Stimulated activated CD4-positive, alpha-beta T cell treated with anti-CD3 and anti-CD28 coated beads, Interleukin-1b, Interleukin-23, amount 100 ng/mL, for 4 hours (primary cell): ENCODE data around the gene CAMK1D.

ENCODE experiments used
- DNase-seq, 2 donors: peaks; one replicate each; pipeline ENCODE4 v3.0.0-alpha.2; 2020; ENCODE audit warnings: low read depth in 2 of 2

CAMK1D gene

DNA sequence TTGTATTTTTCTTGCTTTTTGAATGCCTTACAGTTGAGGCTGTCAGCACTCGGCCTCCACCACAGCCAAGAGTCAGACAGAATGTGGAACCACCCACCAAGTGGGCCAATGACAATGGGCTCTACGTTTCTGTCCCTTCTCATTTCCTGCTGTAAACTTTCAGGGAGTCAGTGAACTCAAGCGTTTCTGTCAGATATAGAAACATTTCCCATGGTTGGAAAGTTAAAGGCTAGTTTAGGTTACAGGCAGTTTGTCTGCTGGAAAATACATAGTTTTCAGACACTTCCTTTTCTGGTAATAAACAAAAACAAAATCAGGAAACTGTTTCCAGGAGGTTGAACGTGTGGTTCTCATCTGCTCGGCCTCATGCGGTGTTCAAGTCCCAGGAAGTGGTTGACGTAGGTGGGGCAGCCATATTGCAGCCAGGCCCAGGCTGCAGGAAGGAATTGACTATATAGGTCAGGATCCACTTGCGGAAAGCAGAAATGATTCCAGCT lies 245.1 kb downstream of the CAMK1D start:
- no peak for DNase-seq

DNA sequence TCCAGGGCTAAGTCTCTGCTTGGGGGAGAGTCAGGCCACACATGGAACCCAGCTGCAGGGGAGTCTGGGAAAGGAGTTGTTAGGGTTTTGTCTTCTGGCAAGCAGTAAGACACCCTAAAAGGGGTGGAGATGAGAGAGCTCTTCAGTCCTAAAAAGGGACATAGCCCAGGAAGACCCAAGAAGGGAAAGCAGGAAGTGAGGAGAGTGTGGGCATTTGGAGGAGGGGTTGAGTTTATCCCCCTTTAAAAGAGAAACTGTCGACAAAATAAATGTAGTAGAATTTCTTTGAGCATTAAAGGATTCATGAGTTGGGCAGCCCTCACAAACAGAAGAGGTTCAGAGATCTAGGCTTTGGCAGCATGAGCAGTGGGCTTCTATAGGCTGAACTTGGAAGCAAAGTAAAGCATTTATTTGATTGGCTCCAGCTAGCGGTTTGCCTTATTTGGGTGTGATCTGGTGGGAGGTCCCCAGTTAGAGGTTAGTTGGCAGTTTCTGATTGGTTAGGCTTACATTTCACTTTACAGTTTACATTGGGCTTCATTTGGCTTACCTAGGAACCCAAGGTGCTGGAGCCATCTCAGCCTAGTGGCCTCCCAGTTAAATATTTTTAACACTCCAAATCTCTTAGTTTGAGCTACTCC lies 246.7 kb downstream of the CAMK1D start:
- DNase-seq: no peak

DNA sequence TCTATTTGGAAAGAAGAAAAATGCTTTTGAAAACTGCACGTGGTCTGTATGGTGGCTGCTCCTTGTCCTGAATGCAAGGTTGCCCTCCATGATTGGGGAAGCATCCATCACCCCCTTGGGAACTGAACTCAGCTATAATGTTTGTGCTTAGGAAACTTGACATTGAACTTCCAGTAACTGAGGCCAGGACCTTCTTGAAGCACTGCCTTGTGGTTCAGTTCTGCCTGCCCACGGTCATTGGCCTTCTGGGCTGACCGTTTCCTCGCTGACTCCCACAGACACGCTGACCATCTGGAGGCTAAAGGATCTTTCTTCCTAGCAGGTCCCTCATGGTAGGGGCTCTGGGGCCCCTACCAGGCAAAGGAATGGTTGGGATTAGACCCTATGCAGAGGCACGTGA lies 247.8 kb downstream of the CAMK1D start:
- DNase-seq: no peak

DNA sequence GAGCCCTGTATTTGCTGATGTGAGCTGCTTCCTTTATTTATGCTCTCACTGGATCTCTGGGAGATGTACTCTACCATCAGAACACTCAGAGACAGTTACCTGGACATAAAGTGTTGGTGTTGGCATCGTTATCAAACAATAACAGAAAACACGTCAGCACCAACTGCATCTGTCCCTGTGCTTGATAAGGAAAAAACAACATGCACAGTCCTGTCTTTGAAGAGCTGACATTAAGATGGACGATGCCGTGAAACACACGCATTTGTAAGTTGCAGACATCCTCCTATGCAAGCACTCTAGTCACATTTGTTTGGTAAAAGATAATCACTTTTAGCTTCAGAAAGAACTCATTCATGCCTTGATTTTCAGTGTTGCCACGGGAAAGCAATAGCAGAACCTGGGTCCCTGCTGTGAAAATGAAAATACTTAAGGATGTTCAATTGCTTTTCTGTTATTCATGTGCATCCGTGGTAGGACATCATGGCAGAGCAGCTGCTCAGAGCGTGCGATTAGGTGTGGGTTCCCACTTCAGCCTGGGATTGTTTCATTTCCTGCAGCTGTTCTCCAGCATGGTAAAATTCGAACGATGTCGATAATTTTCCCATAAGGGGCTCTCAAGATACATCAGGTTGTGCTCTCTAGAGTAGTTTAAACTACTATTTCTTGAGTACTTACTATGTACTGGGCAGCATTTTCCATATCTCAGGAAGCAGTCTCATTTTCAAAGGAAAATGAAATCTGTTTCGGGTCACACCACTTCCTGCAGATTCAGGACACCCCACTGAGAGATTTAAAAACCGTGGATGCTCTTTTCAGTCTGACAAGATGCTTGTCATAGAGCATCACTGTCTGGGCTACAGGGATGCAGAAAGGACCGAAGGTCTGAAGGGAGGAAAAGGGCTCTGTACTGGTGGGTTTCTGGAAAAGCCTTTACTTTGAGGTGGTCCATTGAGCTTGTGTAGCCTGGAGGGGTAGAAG lies 248.7 kb downstream of the CAMK1D start:
- no peak for DNase-seq

DNA sequence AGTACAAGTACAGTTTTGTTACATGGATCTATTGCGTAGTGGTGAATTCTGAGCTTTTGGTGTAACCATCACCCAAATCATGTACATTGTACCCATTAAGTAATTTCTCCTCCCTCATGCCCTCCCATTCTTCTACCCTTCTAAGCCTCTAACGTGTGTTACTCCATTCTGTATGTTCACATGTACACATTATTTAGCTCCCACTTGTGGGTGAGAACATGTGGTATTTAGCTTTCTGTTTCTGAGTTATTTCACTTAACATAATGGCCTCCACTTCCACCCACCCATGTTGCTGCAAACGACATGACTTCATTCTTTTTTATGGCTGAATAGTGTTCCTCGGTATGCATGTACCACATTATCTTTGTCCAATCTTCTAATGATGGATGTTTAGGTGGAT lies 251.3 kb downstream of the CAMK1D start:
- DNase-seq: no peak

DNA sequence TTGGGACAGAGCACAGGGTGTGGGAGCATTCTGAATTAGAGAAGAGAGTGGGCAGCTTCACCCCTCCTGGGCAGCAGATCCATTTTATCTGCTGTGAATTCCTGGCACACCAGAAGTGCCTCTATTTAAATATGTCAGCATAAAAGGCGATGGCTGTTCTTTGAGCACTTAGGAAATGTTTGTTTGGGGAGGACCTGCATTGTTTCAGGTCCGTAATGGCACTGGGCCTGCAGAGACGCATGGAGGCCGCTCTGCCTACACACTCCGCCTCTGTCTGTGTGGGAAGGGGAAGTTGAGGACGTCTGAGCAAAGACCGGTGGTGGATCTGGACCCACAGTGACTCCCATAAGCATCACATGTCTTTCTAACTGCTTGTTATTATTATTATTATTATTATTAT lies 253.2 kb downstream of the CAMK1D start:
- DNase-seq: no peak

DNA sequence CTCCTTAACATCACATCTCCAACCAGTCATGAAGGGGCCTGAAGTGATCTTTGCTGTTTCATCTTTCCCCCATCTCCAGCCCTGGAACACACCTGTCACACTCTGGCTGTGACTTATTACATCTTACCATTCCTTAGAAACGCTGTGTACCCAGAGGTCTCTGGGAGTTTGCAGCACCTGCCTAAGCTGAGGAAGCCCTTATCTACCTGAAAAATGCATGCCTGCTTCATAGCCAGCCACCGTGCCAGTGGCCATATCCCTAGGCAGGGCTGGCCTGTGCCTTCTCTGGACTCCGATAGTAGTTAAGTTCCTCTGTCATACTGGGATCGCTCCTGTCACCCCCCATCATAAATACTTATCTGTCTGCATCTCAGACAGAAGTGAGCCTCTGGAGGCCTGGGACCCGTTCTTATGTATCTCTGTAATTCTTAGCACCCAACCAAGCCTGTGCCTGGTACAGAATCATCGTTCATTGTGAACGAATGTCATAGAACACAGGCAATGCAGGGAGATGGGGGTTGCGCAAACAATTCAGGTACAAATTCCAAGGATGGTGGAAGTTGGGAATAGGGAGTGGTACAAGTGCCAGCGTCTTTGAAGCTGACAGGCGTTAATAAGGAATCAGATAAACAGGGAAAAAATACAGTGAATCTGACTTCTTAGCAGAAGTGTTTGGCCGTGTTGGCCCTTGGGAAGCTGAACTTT lies 254.6 kb downstream of the CAMK1D start:
- DNase-seq: no peak

DNA sequence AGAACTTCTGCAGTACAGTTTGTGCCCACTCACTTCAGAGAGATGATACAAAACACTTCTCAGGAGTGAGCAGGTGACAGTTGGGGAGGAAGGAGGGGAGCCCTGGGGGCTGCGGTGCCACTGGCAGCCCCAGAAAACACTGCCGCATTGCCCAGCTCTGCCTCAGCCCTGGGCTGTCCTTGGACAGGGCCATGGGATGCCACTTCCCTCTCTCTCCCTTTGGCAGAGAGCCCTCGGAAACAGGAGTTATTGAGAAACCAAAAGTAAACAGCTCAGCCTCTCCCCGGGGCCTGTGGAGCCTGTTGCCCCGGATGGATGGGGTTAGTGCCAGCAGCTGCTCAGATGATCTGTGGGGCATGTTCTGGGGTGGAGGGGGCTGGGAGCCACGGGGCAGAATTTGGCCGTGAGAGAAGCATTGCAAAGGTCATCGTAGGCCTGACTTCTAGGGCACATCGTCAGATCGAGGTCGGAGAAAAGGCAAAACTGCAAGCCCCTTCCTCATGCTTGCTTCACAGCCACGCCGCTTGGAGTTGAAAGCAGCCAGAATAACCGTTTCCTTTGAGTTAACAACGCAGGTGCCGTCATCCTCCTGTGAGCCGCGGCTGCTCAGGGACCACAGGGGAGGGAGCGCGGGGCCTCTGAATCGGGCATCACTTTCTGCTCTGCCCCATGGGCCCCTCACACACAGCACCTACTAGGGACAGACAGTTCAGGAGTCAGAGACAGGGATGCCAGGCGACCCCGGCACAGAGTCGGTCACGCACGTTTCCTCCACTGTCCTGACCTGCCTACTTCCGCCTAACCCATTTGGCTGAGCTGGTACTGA lies 256.4 kb downstream of the CAMK1D start:
- DNase-seq: peak; percentile 15 to 34

DNA sequence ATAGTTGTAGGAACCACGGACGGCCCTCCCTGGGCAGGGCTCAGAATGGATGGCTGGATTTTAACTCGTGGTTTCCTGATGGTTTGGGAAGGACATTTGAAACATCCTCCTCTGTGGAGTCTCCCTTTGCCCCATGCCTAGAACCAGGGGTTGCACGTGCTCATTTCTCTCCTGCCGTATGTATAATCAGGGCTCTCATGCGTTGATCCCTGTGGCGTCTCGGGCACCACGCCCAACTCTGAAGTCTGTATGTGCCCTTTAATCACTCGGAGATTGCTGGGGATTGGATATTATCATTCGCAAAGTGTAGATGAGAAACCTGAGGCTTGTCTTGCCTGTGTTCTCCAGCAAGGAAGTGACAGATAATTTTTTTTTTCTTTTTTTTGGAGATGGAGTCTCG lies 257.1 kb downstream of the CAMK1D start:
- DNase-seq: no peak

DNA sequence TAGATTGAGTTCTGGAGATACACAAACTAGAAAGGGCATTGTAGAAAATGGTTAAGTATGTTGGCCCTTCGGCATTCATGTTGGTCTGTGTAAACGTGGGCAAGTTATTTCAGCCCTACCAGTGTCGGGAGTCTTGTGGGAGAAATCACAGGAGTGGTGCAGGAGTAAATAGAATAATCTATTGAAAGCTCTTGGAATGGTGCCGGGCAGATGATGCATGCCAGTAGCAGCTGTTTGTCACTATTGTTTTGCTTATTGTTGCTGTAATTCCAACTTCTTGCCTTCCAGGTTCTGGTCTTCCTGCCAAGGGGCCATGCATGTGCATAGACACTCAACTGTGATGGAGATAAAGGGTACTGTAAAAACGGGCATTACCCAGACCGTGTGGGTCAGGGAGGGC lies 259.4 kb downstream of the CAMK1D start:
- DNase-seq: no peak

DNA sequence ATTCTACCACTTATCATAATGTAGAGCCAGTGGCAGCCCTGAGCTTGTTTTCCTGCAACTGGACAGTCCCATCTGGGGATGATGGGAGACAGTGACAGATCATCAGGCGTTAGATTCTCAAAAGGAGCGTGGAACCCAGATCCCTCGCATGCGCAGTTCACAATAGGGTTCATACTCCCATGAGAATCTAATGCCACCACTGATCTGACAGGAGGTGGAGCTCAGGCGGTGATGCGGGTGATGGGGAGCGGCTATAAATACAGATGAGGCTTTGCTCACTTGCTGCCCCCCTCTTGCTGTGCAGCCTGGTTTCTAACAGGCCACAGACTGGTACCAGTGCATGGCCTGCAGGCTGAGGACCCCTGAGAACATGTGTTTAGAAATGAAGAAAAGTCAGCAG lies 260.1 kb downstream of the CAMK1D start:
- no peak for DNase-seq

DNA sequence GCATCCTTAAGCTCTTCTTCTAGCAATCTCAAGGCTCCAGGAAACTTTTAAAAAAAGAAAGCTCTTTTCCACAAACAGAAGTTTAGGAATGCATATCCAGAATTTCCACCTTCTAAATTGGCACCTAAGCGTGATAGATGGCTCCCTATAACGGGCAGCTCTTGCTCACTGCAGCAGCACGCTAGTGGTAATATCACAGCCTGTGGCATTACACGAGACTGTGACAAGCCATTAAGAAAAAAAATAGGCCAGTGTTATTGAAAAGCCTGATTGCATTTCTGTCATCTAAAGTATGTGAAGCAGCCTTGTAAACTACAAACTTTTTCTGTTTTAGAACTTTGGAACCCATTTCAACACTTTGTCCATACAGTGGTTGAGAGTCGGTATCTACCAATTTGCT lies 263.8 kb downstream of the CAMK1D start:
- DNase-seq: no peak

DNA sequence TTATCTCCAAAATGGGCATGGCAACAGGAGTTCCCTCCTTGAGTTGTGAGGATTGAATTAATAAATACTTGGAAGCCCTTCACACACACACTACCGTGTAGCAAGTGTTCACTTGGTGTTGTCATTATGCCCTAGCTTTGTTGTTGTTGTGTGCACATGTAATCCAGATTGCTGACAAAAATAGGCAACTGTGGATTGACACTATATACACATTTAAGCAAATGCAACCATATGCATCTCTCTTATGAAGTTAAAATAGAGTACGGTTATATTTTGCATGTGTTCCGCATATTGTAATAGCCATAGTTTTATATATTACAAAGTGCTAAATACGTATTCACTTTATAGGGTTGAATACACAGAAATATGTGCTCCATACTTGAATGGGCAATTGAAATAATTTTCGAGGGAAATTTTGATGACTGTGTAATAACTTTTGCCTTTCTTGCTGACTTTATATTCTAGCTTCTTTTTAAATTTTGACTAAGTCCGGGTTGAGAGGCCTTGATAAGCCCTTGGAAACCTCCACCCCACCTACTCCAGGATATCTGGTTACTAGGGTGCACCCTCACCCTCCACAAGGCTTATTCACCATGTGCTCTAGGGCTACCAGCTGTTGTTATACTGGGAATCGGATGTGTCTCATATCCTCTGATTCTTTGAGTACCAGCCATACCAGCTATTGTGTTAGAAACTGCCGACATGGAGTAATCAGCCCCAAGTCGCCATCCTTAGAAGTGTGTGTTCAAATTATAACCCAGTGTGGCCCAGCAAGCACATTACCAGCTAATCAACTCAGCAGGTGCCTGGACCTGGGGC lies 265.0 kb downstream of the CAMK1D start:
- no peak for DNase-seq

DNA sequence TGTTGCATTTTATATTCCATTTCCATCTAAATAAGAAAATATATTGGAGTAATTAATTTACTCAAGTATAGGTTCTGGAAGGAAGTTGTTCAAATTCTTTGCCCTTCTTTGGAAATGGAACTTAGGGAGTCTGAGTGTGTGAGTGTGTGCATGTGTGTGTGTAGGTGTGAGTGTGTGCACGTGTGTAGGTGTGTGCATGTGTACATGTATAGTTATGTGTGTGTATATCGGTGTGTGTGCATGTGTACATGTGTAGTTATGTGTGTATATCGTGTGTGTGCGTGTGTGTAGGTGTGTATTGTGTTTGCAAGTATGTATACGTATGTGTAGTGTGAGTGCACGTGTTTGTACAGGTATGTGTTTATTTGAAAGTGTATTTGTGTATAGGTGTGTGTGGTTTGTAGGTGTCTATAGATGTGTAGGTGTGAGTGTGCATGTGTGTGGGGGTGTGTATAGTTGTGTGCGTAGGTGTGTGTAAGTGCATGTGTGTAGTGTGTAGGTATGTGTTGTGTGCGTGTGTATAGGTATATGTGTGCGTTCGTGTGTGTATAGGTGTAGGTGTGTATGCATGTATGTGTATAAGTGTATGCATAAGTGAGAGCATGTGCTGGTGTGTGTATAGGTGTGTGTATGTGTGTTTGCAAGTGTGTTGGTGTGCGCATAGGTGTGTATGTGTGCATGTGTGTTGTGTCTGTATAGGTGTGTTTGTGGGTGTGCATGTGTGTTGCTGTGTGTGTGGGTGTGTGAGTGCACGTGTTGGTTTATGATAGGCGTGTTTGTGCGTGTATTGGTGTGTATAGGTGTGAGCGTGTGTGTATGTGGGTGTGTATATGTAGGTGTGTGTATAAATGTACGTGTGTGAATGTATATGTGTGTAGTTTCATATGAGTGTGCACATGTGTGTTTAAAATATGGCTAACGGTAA lies 266.2 kb downstream of the CAMK1D start:
- no peak for DNase-seq

DNA sequence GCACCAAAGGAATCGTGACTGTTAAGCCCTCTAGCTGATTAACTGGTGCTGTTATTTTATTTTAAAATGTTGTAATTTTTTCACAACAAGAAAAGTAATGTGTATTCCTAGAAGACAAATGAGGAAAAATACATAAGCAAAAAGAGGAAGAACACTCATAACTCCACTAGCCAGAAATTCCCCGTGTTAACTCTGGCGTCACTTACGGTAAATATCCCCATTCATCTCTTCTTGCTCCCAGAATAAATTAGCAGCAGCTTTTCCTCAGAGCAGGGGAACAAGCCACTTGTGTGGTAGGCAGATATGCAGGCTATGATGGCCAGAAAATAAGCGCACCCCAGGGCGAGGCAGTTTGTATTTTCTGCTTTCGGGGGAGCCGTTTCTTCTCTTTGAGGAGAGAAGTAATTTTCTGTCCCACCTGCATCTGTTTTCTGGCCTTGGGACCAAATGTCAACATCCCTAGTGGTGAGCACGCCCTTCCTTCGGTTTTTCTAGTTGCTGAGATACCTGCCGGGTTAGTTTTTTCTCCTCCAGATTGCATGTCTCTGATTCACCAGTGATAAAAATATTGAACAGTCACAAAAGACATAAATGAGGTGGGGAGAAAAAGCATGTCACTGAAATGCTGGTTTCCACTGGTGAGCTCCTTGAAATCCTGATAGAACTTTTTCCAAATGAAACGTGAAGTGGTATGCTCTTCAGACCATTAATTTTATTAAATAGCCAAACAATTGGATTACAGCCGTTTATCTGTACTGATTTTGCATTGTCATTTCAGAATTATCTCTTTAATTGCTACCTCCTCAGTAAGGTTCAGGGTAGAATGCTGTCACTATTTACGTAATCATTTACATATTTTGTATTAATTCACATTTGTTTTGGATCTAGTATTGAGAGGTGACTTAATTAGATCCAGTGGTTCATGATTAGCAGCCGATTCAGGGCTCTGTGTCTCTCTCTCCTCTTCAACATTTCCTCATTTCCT lies 268.1 kb downstream of the CAMK1D start:
- DNase-seq: no peak

DNA sequence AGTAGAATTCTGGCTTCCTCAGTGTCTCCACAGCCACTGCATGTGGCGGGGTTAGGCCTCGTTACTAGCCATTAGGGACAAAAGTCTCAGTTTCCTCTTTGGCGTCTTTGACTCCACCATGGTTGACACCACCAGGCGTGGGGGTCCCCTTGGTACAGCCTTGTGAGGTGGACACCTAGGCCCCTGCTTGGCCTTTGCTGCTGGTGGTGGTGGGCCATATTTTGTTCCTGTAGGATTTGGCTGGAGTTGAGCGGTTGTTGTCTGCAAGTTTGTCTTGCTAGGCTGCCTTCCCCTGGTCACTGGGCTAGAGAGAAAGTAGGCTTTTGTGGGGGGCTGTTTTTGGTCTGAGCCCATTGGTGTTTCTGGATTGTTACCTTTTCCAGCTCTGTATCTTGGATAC lies 272.7 kb downstream of the CAMK1D start:
- no peak for DNase-seq

DNA sequence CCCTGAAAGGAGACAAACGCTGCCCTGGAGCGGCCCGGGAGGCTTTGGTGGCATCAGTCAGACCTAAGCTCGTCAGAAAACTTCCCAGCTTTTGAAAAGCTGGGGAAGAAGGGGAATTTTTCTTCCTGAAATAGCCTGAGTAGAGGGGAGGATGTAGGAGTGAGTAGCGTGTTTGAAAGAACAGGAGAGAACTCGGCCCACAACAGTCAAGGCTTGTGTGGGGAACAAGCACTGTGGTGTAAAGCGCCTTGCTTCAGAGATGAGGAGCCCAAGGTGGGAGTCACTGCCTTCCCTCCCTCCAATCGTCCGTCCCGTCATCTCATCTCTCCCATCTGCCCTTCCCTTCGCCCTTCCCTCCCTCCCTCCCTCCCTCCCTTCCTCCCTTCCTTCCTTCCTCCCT lies 273.3 kb downstream of the CAMK1D start:
- DNase-seq: no peak

DNA sequence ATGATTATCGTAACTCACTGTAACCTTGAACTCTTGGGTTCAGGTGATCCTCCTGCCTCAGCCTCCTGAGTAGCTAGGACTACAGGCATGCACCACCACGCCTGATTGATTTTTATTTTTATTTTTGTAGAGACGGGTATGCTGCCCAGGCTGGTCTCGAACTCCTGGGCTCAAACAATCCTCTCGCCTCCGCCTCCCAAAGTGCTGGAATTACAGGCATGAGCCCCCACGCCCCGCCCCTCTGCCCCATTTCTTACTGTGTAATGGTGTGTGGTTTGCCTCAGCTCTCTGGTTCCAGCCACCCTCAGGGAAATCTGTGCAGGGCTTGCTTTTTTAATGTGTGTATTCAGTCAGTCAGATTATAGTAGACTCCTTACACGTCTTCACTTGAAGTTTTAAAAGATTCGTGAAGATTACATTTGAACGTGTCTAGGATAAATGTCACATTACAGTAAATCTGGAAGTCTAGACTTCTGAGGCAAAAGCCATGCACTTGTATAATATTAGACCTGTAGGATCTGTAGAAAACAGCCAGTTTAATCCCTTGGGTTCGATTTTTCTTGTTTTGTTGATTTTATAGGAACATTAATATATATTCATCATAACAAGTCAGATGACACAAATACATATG lies 276.2 kb downstream of the CAMK1D start:
- no peak for DNase-seq
